ENCODE data around the gene NRP1.
A peak's percentile ranks its signal among the peaks of the same experiment; 100 is the strongest.
"Not testable (repeated sequence)": the region's sequence is repeated elsewhere in the genome, so short reads cannot be mapped to it uniquely, and the experiment has no call there.

The NRP1 gene

DNA sequence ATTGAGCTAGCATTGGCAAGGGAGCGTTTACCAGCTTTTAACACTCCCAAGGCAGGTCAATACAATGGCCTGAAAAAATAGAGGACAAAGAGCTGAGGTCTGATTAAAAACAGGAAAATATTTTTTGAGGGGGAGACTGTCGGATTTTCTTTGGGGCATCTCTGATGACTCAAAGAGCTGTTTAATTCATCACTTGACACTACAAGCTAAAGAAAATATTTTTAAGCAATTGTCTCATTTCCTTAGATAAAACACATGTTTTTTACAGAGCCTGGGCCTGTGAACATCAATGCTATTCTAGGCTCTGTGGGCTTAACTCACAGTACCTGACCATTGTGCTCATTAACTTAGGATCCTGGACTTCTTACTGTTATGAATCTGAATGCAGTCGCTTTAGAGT lies 100.8 kb downstream of the NRP1 start:
- DNase-seq: no peak

DNA sequence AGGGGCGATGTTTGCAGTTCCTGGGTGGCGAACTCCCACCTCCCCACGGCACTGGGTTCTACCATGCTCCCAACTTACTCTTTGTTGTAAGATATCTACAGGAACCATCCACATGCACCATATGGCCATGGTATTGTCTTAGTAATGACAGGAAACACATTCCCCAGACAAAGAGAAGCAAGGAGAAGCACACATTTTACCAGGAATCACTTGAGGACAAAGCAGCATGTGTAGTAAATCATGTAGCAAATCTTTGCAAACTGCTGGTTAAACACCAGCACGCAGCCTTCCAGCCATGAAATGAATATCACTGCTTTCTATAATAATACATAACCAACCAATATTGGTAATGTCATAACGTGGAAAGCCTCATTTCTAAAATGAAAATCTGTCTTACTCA lies 101.2 kb downstream of the NRP1 start:
- DNase-seq: no peak

DNA sequence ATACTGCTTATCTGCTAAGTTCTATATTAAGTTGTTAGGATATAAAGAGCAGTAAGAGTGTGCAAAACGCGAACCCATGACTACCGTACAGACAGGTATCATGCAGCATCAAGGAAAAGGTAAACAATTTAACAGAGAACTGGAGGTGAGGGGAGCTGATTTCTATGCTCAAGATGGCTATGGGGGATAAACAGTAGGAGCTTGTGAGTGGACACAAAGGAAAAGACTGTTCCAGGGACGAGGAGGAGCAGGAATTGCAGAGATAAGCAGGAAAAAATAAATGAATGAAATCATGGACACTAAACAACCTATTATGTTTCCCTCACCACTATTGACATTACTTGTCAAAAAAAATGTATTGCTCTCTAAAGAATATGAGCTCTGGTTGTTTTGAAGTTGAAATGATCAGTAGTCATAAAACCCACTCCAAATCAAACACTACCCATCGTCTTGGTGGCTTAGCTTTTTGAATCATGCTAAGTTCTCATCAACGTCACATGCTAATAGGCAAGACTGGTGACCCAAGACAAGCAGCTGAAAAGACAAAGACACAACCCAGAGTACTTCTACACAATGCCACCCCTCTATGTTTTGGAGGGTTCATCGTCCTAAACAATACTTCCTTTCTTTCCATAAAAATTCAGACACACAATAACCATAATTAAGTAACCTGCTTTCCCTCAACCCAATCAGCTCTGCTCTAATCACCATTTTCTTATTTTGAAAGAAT lies 102.7 kb downstream of the NRP1 start:
- no peak for DNase-seq

DNA sequence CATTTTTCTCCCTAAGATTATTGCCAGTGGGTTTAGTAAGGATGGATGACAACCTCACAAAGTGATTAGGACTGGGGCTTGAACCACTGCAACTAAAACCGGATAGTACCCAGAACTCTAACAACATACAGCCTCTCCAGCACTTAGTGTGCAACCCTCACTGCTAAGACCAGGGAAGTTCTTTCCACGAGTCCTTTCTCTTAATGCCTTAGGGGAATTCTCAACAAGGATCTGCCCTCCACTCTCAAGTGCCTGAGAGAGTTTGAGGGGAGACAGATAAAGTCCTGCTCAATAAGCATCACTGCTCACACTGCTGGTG lies 104.6 kb downstream of the NRP1 start:
- no peak for DNase-seq

DNA sequence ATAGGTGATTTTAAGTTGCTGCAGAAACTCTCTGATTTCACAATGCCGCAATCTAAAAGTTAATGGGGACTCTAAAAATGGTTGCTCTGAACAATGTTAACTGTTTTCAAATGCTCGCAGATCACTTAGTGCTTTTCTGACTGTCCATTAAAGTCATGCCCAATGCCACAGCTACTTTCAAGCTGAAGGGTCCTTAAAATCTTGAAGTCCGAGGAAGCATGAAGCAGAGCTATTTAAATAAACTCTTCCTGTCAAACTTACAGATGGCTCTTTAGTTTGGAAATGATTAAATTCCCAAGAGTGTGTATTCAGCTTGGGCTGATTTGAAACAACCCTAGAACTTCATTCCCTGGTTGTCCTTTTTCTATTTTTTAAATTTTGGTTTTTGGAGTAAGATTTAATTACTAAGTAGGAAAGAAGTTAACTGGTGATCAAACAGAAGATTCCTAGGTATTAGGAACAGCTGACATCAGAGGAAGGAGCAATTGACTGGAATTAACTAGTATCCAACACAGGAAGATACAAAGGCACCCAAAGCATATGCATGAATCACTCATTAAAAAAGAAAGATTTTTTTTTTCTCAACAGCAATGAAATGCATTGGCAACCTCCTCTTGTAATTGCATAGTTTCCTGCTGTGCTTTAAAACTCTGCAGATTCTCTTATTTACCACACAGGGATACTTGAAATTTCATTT lies 105.1 kb downstream of the NRP1 start:
- DNase-seq: no peak

DNA sequence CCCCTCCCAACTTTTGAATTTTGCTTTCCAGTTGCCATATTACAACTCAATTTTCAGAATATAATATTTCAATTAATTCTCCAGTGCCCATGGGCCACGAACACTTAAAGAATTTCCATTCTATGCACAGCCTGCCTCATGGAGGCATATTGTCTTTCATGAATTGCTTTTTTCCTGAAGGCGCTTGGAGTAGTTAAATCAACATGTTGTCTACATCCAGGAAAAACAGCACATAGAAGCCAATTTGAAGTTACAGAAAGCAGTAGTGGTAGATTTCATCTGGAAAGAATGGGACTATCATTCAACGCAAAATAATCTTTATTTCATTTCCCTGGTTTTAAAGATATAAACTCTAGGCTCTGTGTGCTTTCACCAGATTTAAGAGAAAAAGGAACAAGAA lies 106.0 kb downstream of the NRP1 start:
- no peak for DNase-seq

DNA sequence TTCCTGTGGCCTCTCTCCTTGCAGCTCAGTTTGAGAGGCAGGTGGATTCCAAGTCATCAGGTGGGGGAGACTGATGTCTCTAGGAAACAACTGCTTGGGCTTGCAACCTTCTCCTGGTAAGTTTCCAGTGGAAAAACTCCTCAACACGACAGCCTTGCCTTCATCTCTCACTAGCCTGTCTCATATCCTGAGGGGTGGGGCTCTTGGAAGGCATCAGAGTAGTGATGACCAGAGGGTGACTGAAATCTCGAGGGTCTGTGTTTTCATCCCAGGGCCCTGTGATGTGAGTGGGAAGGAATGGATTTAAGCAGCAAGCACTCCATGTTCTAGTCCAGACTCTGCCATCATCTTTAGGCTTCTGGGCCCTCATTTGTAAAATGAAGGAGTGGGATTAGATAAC lies 107.0 kb downstream of the NRP1 start:
- DNase-seq: no peak

DNA sequence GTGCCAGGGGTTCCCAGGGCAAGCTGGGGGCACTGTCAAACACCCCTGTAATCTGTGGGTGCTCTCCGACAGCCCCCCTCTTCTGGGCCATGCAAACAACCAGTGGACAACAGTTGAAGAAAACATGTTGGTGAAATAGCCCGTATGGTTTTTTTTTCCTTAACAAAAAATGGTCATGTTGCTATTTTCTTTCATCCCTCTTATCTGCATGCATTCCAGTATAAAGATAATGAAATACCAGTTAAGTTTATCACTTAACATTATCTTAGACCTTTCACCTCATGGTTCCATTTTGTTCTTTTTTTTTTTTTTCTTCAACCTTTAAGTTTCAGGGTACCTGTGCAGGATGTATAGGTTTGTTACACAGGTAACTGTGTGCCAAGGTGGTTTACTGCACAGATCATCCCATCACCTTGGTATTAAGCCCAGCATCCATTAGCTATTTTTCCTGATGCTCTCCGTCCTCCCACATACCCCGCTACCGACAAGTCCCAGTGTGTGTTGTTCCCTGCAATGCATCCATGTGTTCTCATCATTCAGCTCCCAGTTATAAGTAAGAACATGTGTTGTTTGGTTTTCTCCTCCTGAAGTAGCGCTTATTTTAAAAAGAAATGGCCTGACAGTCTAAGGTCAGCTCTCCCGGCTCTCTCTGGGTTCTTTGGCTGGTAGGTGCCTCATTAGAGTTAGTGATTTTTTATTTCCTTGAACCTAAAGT lies 110.1 kb downstream of the NRP1 start:
- DNase-seq: no peak

DNA sequence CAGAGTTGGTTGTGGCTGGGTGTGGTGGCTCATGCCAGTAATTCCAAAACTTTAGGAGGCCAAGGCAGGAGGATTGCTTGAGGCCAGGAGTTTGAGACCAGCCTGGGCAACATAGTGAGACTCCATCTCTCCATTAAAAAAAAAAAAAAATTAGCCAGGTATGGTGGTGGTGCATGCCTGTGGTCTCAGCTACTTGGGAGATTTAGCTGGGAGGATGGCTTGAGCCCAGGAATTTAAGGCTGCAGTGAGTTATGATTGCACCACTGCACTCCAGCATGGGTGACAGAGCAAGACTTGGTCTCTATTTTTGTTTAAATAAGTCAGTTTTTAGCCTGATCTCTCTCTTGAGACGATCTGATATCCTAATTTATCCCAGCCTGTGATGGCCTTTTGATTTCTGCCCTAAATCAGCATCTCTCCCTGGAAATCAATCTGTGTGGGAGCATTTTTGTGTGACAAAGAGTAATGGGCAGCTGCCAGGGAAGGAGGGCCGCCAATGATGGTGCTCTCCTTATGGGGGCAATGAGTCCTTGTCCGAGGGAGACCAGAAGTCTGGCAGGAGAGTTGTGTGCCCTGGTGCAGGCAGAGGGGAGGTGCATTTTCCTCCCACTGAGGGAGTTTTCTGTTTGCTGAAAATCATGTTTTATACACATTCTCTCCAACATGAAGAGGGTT lies 111.0 kb downstream of the NRP1 start:
- DNase-seq: no peak

DNA sequence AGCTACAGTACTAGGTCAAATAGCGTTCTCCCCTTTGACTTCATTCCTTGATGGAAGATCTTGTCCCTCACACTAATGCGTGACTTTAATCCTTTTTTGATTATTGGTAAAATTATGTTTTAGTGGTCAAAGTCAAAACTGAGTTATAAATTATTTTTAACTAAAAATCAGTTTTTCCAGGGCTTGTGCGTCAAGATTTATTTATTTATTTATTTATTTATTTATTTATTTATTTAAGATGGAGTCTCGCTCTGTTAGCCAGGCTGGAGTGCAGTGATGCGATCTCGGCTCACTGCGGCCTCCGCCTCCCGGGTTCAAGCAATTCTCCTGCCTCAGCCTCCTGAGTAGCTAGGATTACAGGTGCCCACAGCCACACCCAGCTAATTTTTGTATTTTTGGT lies 112.2 kb downstream of the NRP1 start:
- not testable (repeated sequence) for DNase-seq

DNA sequence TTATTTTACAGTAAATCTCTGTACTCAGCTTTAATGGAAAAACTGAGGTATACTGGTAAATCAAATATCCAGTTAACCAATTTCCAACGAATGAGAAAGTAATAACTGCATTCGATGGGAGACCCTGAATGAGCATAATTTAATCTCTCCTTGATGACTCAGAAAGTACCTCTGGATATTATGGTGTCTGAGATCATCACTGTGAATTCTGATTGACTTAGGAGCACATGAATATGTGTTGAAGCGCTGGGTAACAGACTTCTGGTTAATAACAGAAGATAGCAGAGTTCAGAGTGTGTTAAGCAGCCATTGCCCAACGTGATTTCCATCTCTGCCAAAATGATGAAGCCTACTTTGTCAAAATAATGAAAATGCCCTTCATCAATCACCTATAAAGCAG lies 116.6 kb downstream of the NRP1 start:
- no peak for DNase-seq

DNA sequence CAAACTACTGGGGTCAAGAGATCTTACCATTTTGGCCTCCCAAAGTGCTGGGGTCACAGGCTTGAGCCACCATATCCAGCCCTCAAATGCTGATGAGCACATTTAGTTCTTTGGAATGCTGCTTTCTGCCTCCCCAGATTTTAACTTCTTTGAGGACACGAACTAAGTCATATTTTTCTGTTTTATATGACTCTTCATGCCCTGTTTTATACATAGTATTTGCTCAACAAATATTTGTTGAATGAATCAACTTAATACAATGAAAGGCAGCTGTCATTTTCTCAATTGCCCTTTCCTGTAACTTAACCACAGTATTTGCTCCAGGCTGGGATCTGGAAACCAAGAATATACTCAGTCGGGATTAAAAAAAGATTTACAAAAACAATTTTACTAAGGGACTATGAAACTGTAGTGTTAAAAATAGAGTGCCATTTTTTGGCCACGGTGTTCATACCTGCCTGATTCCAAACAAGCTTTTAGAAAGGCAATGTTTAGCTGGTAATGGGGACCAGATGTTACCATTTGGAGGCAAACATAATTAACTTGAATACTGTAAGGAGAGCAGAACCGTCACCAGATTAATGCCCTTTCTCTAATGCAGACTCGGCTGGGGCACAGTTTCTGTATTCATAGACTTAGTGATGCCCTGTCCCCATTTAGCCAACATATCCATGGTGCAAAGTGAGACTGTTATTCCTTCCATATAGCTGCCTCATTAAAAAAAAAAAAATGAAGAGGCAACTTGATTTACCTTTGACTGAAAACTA lies 117.6 kb downstream of the NRP1 start:
- no peak for DNase-seq

DNA sequence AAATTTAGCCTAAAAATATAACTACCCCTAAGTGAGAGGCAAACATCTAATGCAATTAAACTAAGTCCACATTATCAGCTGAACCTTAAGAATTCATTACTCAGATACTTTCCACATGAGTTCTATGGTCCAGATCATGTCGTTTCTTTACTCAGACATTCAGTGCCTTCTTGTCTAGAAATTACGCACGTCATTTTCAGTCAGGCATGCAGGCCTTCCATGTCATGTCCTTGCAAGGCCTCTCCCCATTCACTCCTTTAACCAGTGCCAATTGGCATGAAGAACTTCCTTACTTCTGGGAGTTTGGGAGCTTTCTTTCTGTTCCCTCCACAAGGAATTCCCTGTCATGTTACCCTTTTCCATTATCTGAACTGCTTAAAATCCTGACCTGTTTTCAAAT lies 118.8 kb downstream of the NRP1 start:
- DNase-seq: no peak

DNA sequence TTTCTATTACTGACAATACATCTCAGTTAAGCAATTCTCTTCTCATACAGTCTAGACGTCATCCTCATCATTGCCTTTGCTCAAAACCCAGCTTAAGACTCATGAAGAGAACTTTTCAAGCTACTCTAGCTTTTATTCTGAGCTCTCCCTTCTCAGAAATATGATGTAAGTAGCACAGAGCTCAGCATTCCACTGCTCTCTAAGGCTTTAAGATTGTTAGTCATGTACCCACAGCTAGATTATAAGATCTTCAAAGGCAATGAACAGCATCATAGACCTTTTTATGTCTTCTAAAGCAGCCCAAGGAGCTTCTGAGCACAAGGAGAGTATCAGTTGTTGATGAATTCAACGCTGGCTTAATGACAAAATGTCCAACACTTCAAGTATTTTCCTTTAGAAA lies 119.3 kb downstream of the NRP1 start:
- peak in 1 of 6 experiments; percentile 14 for DNase-seq

DNA sequence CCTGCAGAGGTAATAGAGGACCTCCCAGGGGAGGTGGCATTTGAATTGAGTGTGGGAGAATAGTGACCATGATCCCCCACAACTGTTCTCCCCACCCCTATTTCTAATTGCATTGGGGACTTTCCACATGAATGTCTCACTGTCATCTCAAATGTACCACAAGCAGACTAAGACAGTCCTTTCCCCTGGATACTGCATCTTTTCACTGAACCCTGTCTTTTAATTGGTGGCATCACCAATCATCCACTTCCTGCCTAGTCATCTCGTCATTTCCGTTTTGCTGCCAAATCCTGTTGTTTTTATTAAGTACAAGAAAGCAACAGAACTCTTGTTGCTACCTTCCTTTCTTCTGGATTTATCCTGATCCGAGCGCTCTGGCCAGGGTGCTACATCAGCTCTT lies 120.3 kb downstream of the NRP1 start:
- DNase-seq: peak in 2 of 6 experiments; percentile 6 to 8

DNA sequence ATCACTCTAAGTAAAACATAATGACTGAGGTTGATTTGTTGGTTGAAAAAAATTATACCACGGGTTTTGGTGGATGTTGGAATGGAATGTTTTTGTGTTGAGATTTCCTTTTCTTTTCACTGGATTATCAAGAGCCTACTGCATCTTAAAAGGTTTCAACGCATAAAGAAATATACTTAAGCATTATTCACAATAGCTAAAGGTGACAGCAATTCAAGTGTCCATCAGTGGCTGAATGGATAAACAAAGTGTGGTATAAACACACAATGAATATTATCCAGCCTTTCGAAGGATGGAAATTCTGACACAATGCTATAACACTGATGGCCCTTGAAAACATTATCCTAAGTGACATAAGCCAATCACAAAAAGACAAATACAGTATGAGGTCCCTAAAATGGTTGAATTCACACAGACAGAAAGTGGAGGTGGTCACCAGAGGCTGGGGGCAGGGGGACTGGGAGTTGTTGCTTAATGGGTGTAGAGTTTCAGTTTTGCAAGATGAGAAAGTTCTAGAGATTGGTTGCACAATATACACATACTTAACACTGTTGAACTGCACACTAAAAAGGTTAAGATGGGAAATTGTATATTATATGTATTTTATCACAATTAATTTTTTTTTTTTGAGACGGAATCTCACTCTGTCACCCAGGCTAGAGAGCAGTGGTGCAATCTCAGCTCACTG lies 122.3 kb downstream of the NRP1 start:
- DNase-seq: no peak

DNA sequence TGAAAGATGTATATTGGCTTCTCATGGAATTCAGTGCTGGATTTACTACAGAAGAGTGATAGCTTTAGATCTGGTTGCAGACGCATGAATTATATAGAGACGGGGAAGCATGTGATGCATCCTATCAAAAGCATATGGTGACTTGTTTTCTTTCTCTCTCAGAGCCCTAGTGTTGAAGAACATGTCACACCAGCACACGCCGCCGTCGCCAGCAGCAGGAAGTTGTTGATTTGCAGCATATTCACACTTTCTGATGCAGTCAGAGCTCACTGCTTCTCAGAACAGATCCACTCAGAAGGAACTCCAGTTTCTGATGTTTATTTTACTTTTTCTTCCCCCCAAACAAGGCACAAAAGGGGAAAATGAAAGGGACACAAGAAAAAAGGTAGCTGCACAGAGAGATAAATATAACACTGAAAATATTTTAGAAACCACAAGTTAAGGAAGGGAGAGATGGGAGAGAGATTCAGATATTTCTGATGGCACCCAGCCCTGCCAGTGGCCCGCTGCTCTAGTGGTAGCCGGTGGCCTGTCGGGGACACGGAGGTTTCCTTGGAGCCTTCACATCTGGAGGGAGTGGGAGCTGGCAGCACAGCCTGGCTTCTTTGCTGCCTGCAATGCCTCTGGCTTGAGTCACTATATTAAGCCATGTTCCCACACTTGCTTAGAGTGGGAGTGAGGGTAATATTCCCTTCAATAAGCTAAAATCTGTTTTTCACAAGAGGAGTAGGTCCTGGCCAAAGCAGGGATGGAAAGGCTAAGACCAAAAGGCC lies 123.2 kb downstream of the NRP1 start:
- DNase-seq: peak in 4 of 6 experiments; percentile 2 to 46 (median 24)

DNA sequence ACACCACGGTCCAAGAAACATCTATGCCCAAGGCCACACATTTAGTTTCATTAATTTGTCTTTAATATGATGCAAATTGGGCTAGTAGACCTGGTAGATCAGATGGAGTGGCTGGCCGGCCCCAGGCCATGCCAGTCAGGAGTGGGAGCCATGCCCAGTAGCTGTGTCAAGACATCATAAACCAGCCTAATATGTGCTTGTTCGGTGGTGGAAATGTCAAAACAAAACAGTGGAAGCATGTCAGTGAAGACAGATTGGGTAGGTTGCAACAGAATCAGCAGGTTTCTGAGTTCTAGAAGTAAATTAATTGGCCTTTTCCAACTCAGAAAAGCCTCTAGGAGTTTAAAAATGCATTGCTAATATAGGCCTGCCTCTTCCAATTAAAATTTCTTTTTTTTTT lies 124.7 kb downstream of the NRP1 start:
- no peak for DNase-seq

DNA sequence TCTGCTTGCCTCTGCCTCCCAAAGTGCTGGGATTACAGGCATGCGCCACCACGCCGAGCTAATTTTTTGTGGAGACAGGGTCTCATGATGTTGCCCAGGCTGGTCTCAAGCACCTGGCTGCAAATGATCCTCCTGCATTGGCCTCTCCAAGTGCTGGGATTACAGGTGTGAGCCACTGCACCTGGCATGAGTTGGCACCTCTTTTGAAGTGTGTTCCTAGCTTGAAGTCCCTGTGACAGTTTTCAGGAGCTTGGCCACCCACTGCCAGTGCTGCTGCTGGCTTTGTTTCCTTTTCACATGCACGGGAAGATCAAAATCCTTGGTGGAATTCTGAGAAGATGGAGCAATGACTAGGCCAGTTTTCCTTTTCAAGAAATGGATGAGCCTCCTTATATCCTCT lies 126.3 kb downstream of the NRP1 start:
- DNase-seq: no peak

DNA sequence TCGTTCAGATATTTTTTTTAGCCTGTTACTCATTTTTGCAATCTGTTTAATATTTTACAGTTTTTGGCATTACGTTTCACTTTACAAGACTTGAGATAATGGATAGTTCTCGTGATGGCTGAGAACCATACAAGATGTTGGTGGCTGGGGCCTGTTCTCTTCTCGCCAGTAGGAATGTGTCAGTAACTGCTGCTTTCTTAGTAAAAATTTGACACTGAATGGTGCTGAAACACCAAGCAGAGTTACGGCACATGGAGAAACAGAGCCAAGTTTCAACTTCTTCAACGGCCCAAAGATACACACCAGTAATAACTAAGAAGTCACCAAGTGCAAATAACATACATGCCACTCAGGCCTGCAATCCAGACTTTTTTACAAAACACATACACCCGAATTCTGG lies 130.4 kb downstream of the NRP1 start:
- DNase-seq: no peak

DNA sequence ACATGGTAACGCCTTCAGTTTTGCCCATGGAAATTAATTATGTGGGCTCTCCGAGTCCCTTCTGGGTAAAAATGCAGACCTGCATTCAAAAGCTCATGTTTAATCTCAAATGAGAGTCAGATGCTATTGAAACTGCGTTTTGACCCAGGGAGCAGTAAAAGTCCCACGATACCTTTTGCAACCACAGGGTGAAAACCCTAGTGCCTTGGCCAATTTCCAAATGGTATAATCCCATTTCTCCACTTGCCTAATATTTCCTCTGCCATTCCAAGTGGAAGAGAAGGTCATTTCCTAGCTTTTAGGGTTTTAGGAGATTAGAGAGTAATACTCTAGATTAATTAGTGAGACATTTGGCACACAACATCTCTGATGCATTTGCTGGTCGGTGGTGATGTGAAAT lies 132.5 kb downstream of the NRP1 start:
- no peak for DNase-seq
